ENCODE results near the gene TAF11L5.
"Not testable (repeated sequence)": the region's sequence is repeated elsewhere in the genome, so short reads cannot be mapped to it uniquely, and the experiment has no call there.

The TAF11L5 gene

DNA sequence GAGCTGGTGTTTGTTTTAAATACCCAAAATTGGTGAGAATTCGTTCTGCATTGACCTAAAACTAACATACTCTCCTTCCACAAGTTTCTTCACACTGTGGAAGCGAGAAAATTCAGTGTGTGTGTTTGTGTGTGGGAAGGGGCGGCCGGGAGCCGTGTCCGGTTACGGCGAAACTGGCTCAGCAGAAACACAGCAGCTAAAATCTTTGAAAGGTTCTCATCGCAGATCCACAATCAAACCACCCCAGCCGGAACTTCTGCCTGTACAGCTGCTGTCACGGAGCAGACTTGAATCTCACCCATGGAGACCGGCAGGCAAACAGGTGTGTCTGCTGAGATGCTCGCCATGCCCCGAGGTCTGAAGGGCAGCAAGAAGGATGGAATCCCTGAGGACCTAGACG, at the start of gene TAF11L5:
TSS of gene TAF11L5 (plus strand) at position 301 of the 400 bp plus-strand sequence.
- DNase-seq = not testable (repeated sequence)

DNA sequence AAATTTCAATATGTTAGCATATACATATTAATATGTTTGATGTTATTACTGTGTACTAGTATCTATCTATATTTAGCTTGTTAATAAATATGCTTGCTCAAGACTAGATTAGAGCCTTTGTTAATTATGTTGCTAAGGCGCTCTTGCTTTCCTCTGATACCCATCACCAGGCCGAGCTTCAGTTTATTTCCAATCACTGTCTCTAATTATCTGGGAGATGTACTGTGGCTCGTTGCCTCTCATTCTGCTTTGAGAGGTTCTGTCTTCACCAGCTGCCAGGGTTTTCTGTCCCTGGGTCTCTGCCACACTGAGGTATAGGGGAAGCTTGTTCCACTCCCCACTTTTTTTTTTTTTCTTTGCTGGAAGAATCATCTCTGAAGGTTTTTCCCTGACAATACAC, 48.0 kb upstream of the TAF11L5 start:
- DNase-seq = no peak

DNA sequence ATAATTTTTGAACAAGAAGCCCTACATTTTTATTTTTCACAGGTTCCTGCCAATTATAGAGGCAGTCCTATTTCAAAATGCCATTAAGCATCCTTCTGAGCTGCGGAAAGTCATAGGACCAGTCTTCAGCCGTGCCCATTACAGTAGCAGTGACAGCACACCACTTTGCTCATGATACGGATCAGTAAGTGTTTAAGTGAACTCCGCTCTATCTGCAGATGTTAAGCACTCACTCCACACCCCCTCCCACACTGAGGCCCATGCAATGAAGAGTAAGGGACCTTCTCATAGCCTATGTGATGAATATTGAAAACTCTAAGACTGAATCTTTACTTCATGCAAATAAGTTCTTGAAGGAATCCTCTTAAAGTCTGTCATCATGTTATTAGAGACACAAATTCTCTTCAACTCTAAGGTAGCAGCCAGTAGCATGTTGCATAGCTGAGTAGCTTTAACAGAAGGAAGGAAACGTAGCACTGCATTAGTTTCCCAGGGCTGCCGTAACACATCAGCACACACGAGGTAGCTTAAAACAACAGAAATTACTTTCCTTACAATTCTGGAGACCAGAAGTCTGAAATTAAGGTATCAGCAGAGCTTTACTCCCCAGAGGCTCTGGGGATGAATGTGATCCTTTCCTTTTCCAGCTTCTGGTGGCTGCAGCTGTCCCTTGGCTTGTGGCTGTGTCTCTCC, 47.3 kb upstream of the TAF11L5 start:
- no peak for DNase-seq

DNA sequence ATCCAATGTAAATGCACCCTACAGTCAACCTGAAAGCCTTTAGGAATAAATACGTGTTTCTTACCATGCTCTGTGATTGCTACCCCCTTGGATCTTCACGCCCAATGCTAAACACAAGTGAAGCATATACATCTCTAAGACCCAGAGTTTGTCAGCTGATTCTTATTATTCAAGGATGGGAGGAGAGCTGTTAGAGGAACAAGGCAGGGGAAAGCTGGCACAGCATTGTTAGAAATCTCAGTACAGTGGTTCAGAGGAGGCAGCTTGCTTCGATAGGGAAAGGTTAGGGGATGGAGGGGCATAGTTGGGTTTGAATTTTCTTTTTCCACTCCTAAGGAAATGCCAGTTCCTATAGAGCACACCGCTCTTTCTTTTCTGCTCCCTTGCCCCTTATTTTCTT, 43.7 kb upstream of the TAF11L5 start:
- no peak for DNase-seq

DNA sequence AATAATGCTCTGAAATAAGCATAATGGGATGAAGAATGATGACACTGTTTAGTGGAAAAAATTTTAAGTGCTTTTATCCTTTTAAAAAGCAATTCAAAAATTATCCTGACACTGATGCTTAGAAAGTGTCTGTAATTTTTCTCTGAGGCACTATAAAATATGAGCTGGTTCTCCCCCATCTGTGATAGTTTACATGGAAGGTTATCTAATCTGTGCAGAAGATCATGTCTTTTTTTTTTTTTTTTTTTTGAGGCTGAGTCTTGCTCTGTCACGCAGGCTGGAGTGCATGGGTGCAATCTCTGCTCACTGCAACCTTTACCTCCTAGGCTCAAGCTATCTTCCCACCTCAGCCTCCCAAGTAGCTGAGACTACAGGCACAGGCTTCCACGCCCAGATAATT, 42.2 kb upstream of the TAF11L5 start:
- DNase-seq = no peak

DNA sequence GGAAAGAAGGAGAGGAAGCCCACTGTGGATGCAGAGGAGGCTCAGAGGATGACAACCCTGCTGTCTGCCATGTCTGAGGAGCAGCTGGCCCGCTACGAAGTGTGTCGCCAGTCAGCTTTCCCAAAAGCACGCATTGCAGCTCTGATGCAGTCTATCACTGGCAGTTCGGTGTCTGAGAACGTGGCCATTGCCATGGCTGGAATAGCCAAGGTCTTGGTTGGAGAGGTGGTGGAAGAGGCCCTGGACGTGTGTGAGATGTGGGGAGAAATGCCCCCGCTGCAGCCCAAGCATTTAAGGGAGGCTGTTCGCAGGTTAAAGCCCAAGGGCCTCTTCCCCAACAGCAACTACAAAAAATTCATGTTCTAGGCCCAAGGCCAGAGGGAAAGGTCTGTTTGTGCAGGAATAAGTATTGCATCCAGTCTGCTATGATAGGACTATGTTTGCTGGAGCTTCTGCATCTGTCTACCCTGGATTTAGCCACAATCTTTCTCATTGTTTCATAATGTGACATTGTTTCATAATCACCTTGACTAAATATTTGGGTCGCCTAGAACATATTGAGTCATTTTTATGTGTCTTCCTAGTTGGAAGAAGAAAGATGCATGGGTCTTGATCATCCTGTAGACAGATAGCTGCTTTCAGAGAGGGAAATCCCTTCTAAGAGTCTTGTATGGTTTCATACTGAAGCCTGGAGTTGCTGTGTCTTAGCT, 38.4 kb upstream of the TAF11L5 start:
- not testable (repeated sequence) for DNase-seq

DNA sequence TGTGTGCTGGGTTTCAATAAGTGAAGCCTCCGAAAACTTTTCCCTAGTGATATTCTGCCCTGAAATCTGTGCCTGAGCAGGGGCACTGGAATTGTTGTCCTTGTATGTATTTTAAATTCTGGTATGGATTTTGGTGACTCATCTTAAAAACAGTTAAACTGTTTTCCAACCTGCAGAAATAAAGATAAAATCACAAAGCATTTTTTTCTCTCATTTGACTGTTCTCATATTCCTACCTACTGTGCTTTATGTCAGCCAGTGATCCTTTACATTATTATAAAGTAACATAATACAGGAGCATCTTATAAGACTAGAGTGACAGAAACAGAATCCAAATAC, 37.9 kb upstream of the TAF11L5 start:
- DNase-seq = no peak

DNA sequence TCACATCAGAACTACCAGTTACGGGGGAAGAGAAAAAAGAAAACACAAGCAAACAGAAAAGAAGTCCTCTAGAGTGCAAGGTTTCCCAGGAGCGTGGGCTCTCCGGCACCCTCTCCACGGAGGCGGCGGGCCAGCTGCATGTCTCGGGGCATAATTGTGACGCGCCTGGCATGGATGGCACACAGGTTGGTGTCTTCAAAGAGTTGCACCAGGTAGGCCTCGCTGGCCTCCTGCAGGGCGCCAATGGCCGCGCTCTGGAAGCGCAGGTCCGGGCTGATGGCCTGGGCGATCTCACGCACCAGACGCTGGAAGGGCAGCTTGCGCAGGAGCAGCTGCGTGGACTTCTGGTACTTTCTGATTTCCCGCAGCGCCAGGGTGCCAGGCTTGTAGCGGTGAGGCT, 33.8 kb upstream of the TAF11L5 start:
- DNase-seq = not testable (repeated sequence)

DNA sequence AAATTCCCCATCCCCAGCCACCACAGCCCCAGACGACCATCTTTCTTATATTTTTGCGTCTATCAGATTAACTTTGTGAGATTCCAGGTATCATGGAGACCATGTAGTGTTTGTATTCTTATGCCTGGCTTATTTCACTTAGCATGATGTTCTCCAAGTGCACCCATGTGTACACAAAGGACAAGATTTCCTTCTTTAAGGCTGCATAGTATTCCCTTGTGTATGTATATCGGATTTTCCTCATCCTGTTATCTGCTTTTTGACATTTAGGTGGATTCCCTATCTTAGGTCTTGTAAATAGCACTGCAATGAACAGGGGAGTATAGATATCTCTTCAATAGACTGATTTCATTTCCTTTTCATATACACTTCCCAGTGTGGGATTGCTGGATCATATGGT, 32.3 kb upstream of the TAF11L5 start:
- no peak for DNase-seq

DNA sequence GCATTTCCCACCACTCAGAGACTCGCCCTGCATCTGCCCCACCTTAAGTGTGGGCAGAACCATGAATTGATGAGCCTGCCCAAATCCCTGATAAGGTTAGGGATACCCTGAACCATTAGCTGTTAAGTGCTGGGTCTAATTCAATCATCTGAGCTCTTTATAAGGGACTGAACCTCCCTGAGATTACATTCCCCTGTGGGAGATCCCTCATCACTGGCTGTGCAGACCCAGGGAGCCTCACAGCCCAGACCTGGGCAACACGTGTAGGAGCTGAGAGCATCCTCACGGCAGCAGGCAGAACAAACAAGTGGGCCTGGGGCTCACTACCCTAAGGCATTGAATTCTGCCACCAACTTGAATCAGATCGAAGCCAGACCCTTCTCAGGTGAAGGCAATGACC, 27.6 kb upstream of the TAF11L5 start:
- no peak for DNase-seq

DNA sequence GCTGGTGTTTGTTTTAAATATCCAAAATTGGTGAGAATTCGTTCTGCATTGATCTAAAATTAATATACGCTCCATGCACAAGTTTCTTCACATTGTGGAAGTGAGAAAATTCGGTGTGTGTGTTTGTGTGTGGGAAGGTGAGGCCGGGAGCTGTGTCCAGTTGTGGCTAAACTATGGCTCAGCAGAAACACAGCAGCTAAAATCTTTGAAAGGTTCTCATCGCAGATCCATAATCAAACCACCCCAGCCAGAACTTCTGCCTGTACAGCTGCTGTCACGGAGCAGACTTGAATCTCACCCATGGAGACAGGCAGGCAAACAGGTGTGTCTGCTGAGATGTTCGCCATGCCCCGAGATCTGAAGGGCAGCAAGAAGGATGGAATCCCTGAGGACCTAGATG, 27.1 kb upstream of the TAF11L5 start, which contains the start of gene TAF11L2:
TSS of gene TAF11L2 (plus strand) at position 301 of the 400 bp plus-strand sequence.
- not testable (repeated sequence) for DNase-seq

DNA sequence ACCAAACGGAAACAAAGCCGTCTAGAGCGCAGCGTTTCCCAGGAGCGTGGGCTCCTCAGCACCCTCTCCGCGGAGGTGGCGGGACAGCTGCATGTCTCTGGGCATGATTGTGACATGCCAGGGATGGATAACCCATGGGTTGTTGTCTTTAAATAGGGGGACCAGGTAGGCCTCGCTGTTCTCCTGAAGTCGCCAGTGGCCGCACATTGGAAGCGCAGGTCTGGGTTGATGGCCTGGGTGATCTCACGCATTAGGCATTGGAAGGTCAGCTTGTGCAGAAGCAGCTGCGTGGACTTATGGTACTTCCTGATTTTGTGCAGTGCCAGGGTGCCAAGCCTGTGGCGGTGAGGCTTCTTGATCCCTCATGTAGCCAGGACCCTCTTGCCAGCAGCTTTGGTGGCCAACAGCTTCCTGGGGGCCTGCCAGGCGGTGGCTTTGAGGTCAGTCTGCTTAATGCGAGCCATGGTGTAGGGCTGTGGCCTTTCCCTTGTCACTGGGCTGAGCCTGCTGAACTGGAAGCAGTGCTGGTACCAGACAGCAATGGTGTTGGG, 13.2 kb upstream of the TAF11L5 start:
- DNase-seq = no peak

DNA sequence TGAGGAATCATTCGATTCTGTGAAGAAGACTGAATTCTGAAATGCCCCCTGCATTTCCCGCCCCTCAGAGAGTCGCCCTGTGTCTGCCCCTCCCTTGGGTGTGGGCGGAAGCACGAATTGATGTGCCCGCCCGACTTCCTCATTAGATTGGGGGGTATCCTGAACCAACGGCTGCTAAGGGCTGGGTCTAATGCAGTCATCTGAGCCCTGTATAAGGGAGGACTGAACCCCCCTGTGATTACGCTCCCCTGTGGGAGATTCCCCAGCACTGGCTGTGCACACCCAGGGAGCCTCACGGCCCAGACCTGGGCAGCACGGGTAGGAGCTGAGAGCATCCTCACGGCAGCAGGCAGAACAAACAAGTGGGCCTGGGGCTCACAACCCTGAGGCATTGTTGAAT, 7.5 kb upstream of the TAF11L5 start:
- DNase-seq = not testable (repeated sequence)

DNA sequence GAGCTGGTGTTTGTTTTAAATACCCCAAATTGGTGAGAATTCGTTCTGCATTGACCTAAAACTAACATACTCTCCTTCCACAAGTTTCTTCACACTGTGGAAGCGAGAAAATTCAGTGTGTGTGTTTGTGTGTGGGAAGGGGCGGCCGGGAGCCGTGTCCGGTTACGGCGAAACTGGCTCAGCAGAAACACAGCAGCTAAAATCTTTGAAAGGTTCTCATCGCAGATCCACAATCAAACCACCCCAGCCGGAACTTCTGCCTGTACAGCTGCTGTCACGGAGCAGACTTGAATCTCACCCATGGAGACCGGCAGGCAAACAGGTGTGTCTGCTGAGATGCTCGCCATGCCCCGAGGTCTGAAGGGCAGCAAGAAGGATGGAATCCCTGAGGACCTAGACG, 7.0 kb upstream of the TAF11L5 start, which contains the start of gene TAF11L3:
TSS of gene TAF11L3 (plus strand) at position 301 of the 400 bp plus-strand sequence.
- not testable (repeated sequence) for DNase-seq

DNA sequence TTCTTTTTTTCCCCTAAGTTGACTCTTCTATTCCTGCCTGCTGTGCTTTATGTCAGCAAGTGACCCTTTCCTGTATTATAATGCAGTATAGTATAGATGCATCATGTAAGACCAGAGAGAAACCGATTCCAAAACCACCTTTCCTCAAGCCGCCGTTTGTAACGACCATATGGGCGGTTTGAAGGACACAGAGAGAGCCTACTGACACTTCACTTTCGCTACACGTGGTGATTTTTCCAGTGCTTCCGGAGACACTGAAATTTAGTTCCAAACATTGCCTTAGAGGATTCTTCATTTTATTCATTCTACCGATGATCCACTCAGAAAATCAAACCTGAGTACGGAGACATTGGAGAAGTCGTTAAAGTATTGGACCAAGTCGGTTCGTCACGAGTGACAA, 5.5 kb upstream of the TAF11L5 start:
- not testable (repeated sequence) for DNase-seq

DNA sequence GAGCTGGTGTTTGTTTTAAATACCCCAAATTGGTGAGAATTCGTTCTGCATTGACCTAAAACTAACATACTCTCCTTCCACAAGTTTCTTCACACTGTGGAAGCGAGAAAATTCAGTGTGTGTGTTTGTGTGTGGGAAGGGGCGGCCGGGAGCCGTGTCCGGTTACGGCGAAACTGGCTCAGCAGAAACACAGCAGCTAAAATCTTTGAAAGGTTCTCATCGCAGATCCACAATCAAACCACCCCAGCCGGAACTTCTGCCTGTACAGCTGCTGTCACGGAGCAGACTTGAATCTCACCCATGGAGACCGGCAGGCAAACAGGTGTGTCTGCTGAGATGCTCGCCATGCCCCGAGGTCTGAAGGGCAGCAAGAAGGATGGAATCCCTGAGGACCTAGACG, 3.5 kb upstream of the TAF11L5 start, which contains the start of gene TAF11L4:
TSS of gene TAF11L4 (plus strand) at position 301 of the 400 bp plus-strand sequence.
- not testable (repeated sequence) for DNase-seq

DNA sequence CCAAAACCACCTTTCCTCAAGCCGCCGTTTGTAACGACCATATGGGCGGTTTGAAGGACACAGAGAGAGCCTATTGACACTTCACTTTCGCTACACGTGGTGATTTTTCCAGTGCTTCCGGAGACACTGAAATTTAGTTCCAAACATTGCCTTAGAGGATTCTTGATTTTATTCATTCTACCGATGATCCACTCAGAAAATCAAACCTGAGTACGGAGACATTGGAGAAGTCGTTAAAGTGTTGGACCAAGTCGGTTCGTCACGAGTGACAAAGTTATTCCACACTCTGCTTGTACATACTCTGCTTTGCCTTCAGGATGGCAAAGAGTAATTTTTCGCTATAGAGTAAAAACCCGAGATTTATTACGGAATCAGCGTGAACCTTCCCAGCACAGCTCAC, 1.5 kb downstream of the TAF11L5 start:
- DNase-seq = not testable (repeated sequence)

DNA sequence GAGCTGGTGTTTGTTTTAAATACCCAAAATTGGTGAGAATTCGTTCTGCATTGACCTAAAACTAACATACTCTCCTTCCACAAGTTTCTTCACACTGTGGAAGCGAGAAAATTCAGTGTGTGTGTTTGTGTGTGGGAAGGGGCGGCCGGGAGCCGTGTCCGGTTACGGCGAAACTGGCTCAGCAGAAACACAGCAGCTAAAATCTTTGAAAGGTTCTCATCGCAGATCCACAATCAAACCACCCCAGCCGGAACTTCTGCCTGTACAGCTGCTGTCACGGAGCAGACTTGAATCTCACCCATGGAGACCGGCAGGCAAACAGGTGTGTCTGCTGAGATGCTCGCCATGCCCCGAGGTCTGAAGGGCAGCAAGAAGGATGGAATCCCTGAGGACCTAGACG, 3.3 kb downstream of the TAF11L5 start, which contains the start of gene TAF11L6:
TSS of gene TAF11L6 (plus strand) at position 301 of the 400 bp plus-strand sequence.
- DNase-seq = not testable (repeated sequence)

Measured in NCI-H187 treated with DMSO at 0.1 percent for 48 hours (cell line).